Superior temporal gyrus (tissue), 1 donor: ENCODE measurements around the gene MEIS1.

Source experiments
- DNase-seq: peaks from one replicate; pipeline ENCODE4 v3.0.0-alpha.2; 2016; ENCODE audit errors: extremely low spot score

Gene MEIS1

DNA sequence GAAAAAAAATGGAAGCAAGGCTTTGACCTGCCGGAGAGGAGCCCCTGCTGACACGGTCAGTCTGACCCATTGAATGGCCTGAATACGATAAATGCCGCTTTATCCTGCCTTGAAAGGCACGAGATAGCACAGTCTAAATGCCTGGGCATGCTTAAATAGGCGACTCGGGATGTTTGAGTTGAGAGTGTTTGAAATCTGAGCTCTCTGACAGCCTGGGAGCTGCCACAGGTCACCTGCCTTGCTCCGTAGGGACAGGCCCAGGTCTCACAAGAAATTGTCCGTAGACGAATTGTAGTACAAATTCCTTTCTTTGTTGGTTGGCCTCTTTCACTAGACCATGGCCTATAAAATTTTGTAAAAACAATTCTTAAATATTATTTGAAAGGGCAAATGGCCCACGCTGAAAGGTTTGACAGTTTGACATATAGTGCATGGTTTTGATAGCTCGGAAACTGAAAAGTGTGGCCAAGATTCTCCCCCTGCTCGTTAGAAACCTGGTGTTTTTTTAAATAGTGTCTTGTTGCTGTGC lies 72.8 kb downstream of the MEIS1 start:
- no peak for DNase-seq

DNA sequence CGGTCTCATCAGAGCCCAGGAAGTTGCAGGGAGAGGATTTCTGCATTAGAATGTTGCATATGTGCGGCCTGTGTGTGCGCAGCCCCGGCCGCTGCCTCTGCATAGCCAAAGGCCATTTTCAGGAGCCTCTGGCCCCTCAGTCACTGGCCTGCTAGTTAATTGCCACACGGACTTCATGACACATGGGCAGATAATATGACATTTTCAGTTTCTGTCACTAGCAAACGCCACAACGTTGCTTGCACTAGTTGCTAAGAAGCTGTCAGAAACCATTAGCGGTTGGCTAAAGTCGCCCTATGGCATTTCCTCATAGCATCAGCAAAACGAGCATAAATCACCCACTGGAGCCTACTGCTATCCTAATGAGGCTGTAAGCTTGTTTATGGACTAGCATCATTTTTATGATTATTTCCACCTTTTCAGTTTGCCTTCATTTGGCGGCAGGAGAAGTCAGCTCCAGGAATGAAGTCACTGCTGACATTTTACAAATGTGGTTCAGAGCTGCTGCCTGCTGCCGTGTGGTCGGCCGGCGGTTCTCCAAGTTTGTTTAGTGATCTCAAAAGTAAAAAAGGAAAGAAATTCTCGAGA lies 73.7 kb downstream of the MEIS1 start:
- peak; percentile 32 for DNase-seq

- DNase-seq: peak; percentile 40
Observed at GRCh38 chr2:66509326-66509811, 74.4 kb downstream of the MEIS1 start.

- no peak for DNase-seq
Observed at GRCh38 chr2:66512626-66513025, 77.7 kb downstream of the MEIS1 start.

DNA sequence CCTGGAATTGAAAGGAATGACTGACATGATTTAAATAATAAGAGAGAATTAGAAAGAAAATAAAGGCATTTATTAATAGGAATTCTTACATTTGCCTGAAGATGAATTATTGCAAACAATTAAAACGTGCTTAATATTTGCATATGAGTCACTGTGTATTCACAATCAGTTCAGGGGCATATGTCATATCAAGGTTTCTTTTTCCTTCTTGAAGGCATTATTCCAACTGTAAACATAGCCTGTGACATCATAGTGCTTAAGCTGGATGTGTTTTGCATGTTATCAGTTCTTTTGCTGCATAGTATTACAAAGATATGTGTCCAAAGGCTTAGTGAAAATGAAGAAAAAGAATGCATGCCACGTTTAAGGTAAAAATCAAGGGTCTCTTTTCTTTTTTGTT lies 80.8 kb downstream of the MEIS1 start:
- no peak for DNase-seq

DNA sequence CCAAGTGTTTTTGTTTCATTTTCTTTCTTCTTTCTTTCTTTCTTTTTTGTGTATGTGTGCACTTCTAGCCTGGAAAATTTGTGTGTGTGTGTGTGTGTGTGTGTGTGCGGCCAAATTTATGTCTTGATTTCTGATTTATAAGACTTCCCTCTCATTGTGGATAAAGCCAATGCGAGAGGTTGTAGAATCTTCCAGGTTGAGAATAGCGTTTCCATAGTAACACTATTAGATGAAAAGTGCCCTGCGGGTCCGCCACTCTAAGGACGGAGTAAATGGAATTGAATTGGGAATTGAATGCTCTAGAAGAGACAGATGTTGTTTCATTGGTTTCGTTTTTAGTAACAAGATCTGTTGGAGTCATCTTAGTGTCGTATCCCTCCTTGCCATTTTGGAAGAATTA lies 81.6 kb downstream of the MEIS1 start:
- no peak for DNase-seq

GRCh38 chr2:66517772-66518171 lies 82.8 kb downstream of the MEIS1 start:
- no peak for DNase-seq

DNA sequence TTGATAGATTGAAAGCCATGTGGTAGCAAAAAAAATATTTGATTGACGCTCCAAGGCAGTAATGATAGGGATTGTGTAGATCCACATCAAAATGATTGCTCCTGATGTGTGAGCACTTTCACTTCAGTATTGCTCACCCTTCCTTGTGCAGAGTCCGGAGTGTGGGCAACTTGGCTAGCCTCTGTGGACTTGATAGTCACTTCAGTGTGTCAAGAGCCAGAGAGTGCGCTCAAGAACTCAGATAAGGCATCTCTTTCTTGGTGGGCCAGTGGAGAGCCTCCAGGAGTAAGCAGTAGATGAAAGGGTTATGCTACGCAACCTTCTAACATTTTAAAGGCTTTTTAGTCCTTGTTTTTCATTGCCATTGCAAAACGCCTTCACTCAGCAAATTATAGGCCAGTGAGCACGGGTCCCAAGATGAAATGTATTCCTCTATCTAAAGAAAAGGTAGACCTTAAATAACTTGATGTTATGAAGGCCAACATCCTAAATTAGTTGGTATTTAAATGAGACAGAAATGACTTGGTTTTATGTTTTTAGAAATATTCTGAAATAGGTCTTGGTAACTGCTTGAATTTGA lies 84.4 kb downstream of the MEIS1 start:
- no peak for DNase-seq

- no peak for DNase-seq
Observed at GRCh38 chr2:66521291-66521922, 86.5 kb downstream of the MEIS1 start.

DNA sequence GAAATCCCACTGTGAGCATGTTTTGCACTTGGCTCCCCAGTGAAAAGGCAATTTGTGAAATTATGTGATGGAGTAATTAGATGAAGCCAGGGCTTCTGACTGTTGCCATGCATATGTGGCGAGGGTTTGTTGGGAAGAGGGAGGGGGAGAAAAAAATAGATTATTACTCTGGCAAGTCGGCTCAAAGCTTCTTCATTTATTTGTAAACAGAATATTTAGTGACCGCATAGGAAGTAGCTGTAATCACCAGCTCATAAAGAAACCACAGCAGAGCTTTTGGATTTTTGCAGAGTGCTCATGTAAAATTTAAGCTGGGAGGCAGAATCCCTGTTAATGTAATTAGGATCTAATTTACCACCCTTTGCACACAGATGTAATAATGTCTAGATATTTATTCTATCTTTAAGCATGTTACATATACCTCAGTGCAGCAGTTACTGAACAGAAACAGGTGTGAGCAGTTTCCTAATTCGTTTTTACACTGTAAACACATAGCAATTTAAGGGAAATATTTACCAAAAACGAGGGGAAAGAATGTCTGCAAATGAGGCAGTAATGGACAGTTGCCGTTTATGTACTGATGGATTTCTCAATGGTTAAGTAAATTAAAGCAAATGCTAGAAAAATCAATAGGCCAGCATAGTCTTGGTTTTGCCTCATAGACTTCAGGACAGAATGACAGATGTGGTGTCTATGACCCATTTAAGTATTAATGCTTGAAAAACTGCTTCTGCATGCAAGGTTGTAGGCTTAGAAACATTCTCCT lies 87.9 kb downstream of the MEIS1 start:
- no peak for DNase-seq

- DNase-seq: no peak
Observed at GRCh38 chr2:66523377-66523969, 88.5 kb downstream of the MEIS1 start.

- DNase-seq: no peak
Observed at GRCh38 chr2:66523990-66524389, 89.1 kb downstream of the MEIS1 start.

GRCh38 chr2:66525606-66526005 lies 90.7 kb downstream of the MEIS1 start:
- DNase-seq: peak; percentile 13

DNA sequence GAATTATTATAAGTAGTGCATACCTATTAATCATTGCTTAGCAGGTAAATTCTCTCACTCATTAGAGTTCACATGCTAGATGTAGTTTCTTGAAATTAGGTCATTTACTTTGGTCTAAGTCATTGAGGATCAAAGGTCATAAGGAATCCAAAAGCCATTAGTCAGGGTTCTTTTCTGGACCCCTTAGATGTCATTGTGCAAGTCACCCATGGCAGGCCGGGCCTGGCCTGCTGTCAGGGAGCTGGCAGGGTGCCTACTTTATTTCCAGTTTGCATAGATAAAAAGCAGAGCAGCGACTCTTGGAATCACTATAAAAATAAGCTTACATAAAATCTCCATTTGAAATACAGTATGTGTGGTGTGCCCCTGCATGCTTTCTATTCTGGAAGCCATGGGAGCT lies 91.3 kb downstream of the MEIS1 start:
- peak; percentile 16 for DNase-seq

GRCh38 chr2:66528974-66529724 lies 94.2 kb downstream of the MEIS1 start:
- no peak for DNase-seq

GRCh38 chr2:66530651-66531050 lies 95.7 kb downstream of the MEIS1 start:
- DNase-seq: no peak

- no peak for DNase-seq
Observed at GRCh38 chr2:66531155-66531554, 96.2 kb downstream of the MEIS1 start.

DNA sequence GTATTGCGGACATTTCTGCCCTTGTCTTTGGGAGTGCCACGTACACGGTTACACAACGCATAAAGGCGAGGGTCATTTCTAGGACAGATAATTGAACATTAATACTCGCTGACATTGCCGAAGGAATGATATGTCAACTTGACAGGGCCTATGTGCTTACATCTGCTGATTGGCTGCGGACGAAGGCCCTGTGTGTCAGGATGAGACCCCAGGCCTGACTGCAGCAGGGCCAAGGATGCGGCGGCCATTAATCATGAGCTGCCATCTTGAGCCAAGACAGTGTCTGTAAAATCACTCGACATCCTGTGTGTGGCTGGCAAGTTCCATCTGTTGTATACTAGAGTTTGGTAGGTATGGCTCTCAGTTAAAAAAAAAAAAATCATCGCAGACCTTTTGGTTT lies 96.6 kb downstream of the MEIS1 start:
- DNase-seq: no peak

DNA sequence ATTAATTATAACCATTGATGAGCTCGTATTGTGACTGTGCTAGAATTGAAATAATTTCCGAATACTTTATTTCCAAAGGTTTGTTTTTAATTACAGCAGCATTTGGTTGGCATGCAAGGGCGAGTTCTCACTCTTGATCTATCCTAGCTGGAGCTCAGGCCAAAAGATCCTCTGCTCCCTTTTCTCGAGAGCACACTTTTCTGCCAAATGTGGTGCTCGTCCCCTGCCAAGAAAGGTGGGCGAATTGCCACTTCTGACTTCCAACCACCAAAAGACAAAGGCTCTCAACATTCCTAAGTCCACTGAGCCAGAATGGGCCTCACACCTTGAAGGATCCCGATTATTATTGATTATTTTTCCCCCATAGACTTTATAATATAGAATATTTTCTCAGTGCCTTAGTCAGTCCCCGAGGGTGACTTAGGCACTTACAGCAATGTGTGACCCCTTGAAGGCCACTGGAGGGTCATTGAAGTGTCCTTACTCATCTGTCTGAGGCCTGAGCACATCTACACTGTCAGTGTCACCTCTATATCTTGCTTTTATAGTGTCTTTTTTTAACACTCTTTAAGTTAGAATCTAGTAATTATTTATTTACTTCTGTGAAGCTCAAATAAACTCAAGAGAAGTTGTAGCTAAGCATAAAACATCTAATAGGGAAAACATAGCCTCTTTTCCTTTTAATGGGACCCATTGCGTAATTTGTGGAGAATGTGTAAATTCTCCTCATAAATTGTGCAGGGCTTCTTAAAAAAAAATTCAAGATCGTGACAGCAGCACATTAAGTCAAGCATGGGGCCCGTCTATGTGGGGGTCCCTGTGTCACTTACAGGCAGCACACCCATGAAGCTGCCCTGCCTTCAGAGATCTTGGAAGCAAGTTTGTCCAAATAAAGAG lies 98.3 kb downstream of the MEIS1 start:
- DNase-seq: peak; percentile 21

GRCh38 chr2:66534461-66534860 lies 99.5 kb downstream of the MEIS1 start:
- DNase-seq: peak; percentile 28
